Left ventricle myocardium inferior (tissue), 1 donor: ENCODE data around the gene CDH5. TPM values are rescaled to one million over a fixed set of nuclear protein-coding genes. Genes with fewer than 3 reads are reported as not detected.
"Not testable (repeated sequence)": the region's sequence is repeated elsewhere in the genome, so short reads cannot be mapped to it uniquely, and the experiment has no call there.

ENCODE experiments used
- DNase-seq: peaks from one replicate; pipeline ENCODE4 v3.0.0-alpha.2; 2020
- H3K27ac ChIP-seq: fragments of 200-600 bp; replicated peaks from 2 replicates; pipeline ENCODE4 v1.8.0; 2021
- H3K27me3 ChIP-seq: fragments of 200-600 bp; 2 replicates; pipeline ENCODE4 v1.8.0; 2021; ENCODE audit warnings: low read depth
- H3K36me3 ChIP-seq: fragments of 200-600 bp; 2 replicates; pipeline ENCODE4 v1.8.0; 2021
- H3K4me1 ChIP-seq: fragments of 200-600 bp; 2 replicates; pipeline ENCODE4 v1.8.0; 2021
- H3K4me3 ChIP-seq: fragments of 200-600 bp; 2 replicates; pipeline ENCODE4 v1.8.0; 2021; ENCODE audit warnings: mild to moderate bottlenecking, moderate library complexity
- H3K9me3 ChIP-seq: fragments of 200-600 bp; replicated peaks from 2 replicates; pipeline ENCODE4 v1.8.0; 2021
- intact Hi-C: fragments of 100-400 bp; cut with micrococcal nuclease; formaldehyde crosslinking; loops from one replicate; pipeline ENCODE4 v1.11.0; 2022
- total RNA-seq: library from RNA; stranded (reverse); fragmentation: NEBNext Ultra II Directional; extraction: Animal tissue kit (Norgen Biotek cat#: 25700); gene quantifications from one replicate; pipeline ENCODE4 v1.2.1, GENCODE V29; 2021
- TF ChIP-seq, protein P1 (sequence below): fragments of 200-600 bp; IDR thresholded peaks from 2 replicates; pipeline ENCODE4 v1.8.0; 2021; ENCODE audit warnings: antibody characterized with exemption, mild to moderate bottlenecking, borderline replicate concordance
- donor health status: DM: no; HTN: yes; CAD: no; lungs with severe emphysema.

CDH5 gene
- total RNA-seq, 1 donor from 2014 or later, result 47.1 TPM

DNA sequence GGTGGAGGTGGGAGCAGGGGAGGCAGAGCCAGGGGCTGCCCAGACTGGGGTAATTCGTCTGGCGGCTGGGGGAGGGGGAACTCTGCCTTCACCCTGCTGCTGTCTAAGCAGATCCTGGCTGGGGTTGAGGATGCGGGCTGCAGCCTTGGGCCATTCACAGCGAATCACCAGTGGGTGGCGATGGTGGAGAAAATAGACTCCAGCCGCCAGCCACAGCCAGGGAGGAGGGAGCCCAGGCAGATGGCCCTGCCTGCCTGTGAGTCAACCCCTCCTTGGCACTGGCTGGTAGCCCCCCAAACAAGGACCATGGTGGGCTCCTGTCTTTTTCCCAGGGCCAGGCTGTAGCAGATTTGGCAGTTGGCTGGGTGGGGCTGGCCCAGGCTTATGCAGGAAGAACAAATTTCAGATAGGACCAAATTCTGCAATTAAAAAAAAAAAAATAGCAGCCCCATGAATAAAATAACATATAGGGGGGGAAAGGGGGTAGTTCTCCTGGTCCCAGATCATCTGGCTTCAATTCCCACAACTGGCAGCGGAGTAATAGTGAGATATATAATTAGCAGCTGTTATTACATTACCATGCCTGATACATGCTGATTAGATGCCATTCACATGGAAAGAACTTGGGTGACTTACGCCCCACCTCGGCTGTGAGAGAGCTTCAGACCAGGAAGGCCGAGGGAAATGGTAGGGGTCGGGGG lies 41.5 kb upstream of the CDH5 start:
- Histone ChIP-seq H3K4me1 (no peaks in the 10 kb centered on the region), H3K27ac (no peak overlapping the region), H3K9me3 (no peaks in the 10 kb centered on the region), H3K4me3 (no peak overlapping the region), H3K36me3 (no peaks in the 10 kb centered on the region), H3K27me3 (peaks cover 23% of the 10 kb centered on the region)
- TF ChIP-seq, protein P1, sequence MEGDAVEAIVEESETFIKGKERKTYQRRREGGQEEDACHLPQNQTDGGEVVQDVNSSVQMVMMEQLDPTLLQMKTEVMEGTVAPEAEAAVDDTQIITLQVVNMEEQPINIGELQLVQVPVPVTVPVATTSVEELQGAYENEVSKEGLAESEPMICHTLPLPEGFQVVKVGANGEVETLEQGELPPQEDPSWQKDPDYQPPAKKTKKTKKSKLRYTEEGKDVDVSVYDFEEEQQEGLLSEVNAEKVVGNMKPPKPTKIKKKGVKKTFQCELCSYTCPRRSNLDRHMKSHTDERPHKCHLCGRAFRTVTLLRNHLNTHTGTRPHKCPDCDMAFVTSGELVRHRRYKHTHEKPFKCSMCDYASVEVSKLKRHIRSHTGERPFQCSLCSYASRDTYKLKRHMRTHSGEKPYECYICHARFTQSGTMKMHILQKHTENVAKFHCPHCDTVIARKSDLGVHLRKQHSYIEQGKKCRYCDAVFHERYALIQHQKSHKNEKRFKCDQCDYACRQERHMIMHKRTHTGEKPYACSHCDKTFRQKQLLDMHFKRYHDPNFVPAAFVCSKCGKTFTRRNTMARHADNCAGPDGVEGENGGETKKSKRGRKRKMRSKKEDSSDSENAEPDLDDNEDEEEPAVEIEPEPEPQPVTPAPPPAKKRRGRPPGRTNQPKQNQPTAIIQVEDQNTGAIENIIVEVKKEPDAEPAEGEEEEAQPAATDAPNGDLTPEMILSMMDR, result no peak
- intact Hi-C loops, result no loop called here
- DNase-seq, result no peak

DNA sequence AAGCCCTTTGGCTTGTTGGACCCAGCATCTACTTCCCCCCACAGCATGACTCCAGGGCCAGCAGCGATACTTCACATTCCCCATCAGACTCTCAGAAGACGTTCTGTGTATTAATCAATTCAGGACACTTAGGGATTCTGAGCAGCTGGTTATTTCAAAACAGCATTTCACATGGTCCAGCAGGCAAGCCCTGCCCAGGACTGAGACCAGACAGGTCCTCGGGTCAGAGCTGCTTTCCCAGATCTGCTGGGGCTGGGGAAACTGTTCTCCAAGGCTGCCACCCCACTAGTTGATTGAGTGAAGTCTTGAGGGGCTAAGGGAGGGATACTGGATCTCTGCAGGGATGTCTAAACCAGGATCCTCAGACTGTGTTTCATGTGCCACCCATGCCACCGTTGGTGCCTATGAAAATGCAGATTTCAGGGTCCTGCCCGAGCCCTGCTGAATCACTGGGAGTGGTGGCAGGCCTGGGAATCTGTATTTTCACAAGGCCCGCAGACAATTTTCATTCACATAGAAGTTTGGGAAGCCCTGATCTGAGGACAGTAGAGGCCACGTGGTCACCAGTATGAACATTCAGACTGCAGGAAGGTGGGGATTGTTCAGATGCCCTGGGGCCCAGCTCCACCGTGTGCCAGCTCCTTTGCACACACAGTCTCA lies 40.6 kb upstream of the CDH5 start:
- no peaks in the 10 kb centered on the region for H3K9me3 ChIP-seq
- H3K4me3 ChIP-seq, result no peak overlapping the region
- DNase-seq, result no peak
- H3K36me3 ChIP-seq, result no peaks in the 10 kb centered on the region
- H3K27ac ChIP-seq, result no peak overlapping the region
- no peaks in the 10 kb centered on the region for H3K4me1 ChIP-seq
- intact Hi-C loops, result no loop called here
- TF ChIP-seq, protein P1, result no peak
- peaks cover 23% of the 10 kb centered on the region for H3K27me3 ChIP-seq

DNA sequence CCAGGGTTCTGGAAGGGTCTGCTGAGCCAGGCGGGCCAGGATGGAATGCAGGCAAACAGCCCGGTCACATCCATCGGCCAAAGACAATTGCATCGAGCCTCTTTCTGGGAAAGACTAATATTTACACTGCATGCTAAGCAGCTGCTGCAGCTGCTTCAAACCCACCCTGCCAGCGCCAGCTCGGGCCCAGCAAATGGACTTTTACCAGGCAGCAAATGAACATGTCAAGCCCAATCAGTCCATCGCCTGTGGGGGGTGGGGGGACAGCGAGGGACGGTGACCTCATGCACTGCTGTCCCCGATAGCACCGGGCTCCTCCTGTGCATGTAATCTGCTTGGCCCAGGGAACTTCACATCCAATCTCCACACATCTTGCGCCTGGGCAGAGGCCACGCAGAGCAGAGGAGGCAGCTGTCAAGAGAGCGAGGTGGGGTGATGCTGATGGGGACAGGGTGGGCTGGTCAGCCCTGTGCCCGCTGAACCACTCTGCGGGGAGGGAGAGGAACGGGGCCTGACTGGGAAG lies 39.4 kb upstream of the CDH5 start:
- no peak for DNase-seq
- H3K27ac ChIP-seq, result no peak overlapping the region
- H3K4me1 ChIP-seq, result no peaks in the 10 kb centered on the region
- TF ChIP-seq, protein P1, result no peak
- H3K9me3 ChIP-seq, result no peaks in the 10 kb centered on the region
- peaks cover 23% of the 10 kb centered on the region for H3K27me3 ChIP-seq
- H3K4me3 ChIP-seq, result no peak overlapping the region
- H3K36me3 ChIP-seq, result no peaks in the 10 kb centered on the region
- intact Hi-C loops, result no loop called here

DNA sequence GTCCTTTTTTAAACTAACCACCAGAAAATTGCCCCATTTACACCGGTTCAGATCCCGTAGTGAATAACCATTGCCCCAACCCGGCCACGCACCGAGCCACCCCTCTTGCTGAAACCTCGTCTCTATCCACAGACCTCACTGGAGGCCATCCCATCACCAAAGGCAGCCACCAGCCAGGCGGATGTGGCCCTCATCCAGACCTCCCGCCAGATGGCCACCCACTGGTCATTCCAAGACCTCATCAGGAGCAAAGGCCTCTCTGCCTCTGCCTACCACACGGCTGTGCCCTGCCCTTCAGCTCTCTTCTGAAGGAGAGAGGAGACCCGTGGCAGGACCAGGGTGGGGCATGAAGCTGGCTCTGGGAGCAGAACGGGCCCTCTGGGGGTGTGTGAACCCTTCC lies 38.2 kb upstream of the CDH5 start:
- TF ChIP-seq, protein P1, result no peak
- Histone ChIP-seq H3K9me3 (no peaks in the 10 kb centered on the region), H3K27me3 (peaks cover 15% of the 10 kb centered on the region), H3K4me3 (no peak overlapping the region), H3K27ac (no peak overlapping the region), H3K4me1 (no peaks in the 10 kb centered on the region), H3K36me3 (no peaks in the 10 kb centered on the region)
- intact Hi-C loops, result no loop called here
- DNase-seq, result no peak

DNA sequence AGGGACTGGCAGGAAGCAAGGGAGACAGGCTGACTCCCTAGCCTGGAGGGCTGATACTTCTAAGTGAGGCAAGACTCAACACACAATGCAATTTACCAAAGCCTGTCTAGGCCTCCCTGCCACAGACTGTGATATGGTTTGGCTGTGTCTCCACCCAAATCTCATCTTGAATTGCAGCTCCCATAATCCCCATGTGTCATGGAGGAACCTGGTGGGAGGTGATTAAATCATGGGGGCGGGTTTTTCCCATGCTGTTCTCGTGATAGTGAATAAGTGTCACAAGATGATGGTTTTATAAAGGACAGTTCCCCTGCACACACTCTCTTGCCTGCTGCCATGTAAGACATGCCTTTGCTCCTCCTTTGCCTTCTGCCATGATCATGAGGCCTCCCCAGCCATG lies 35.0 kb upstream of the CDH5 start:
- intact Hi-C loops, H3K4me3 ChIP-seq, H3K4me1 ChIP-seq, DNase-seq, H3K9me3 ChIP-seq, H3K27ac ChIP-seq, H3K36me3 ChIP-seq: not testable (repeated sequence)
- peaks cover 15% of the 10 kb centered on the region for H3K27me3 ChIP-seq
